Nephron (organoid): ENCODE data around the gene IQCH.
A peak's percentile ranks its signal among the peaks of the same experiment; 100 is the strongest.

Source experiments
- H3K27ac Mint-ChIP-seq, 3 experiments: 2 replicates each; pipeline ENCODE4 v1.8.0; 2020; ENCODE audit warnings: mixed read lengths in 3 of 3, mild to moderate bottlenecking in 2 of 3, moderate library complexity in 1 of 3
- H3K27me3 Mint-ChIP-seq: 2 replicates; pipeline ENCODE4 v1.8.0; 2021; ENCODE audit warnings: low read depth, mild to moderate bottlenecking, moderate library complexity, mixed read lengths
- H3K36me3 Mint-ChIP-seq: 2 replicates; pipeline ENCODE4 v1.8.0; 2020; ENCODE audit warnings: low read depth, mixed read lengths
- H3K4me1 Mint-ChIP-seq: 2 replicates; pipeline ENCODE4 v1.8.0; 2020; ENCODE audit warnings: mixed read lengths
- H3K4me3 Mint-ChIP-seq, 3 experiments: 2 replicates each; pipeline ENCODE4 v1.8.0; 2020; ENCODE audit warnings: mild to moderate bottlenecking in 3 of 3, mixed read lengths in 3 of 3, moderate library complexity in 2 of 3
- H3K9me3 Mint-ChIP-seq: 2 replicates; pipeline ENCODE4 v1.8.0; 2020; ENCODE audit warnings: mixed read lengths
- CTCF ChIP-seq, 3 experiments: fragments of 200-600 bp; sonication (generic); IDR thresholded peaks; one replicate each; pipeline ENCODE4 v1.5.0; 2021; ENCODE audit warnings: antibody characterized with exemption in 3 of 3; ENCODE audit not compliant: unreplicated experiment in 3 of 3

The IQCH gene

GRCh38 chr15:67340630-67341029 is 86.0 kb downstream of the IQCH start:
- H3K36me3 Mint-ChIP-seq: peaks cover 17% of the 10 kb centered on the region
- no peak overlapping the region for H3K4me3 Mint-ChIP-seq
- peaks cover 5% of the 10 kb centered on the region for H3K27me3 Mint-ChIP-seq
- H3K9me3 Mint-ChIP-seq: peaks cover 8% of the 10 kb centered on the region
- H3K4me1 Mint-ChIP-seq: no peaks in the 10 kb centered on the region
- no peak for TF ChIP-seq CTCF (IDR thresholded peaks at IDR 0.05; ENCODE audit: unreplicated experiment in 3 of 3)
- H3K27ac Mint-ChIP-seq: no peak overlapping the region

GRCh38 chr15:67341539-67341938 is 87.0 kb downstream of the IQCH start:
- peaks cover 18% of the 10 kb centered on the region for H3K36me3 Mint-ChIP-seq
- H3K27me3 Mint-ChIP-seq: peaks cover 5% of the 10 kb centered on the region
- peaks cover 9% of the 10 kb centered on the region for H3K9me3 Mint-ChIP-seq
- H3K27ac Mint-ChIP-seq: no peak overlapping the region
- no peak overlapping the region for H3K4me3 Mint-ChIP-seq
- no peak for TF ChIP-seq CTCF (IDR thresholded peaks at IDR 0.05; ENCODE audit: unreplicated experiment in 3 of 3)
- no peaks in the 10 kb centered on the region for H3K4me1 Mint-ChIP-seq

GRCh38 chr15:67343206-67343605 is 88.6 kb downstream of the IQCH start:
- no peak overlapping the region for H3K4me3 Mint-ChIP-seq
- no peak for TF ChIP-seq CTCF (IDR thresholded peaks at IDR 0.05; ENCODE audit: unreplicated experiment in 3 of 3)
- H3K4me1 Mint-ChIP-seq: no peaks in the 10 kb centered on the region
- peaks cover 5% of the 10 kb centered on the region for H3K27me3 Mint-ChIP-seq
- H3K9me3 Mint-ChIP-seq: peaks cover 24% of the 10 kb centered on the region
- peaks cover 33% of the 10 kb centered on the region for H3K36me3 Mint-ChIP-seq
- no peak overlapping the region for H3K27ac Mint-ChIP-seq

GRCh38 chr15:67349634-67350033 is 95.0 kb downstream of the IQCH start:
- H3K36me3 Mint-ChIP-seq: peaks cover 50% of the 10 kb centered on the region

DNA sequence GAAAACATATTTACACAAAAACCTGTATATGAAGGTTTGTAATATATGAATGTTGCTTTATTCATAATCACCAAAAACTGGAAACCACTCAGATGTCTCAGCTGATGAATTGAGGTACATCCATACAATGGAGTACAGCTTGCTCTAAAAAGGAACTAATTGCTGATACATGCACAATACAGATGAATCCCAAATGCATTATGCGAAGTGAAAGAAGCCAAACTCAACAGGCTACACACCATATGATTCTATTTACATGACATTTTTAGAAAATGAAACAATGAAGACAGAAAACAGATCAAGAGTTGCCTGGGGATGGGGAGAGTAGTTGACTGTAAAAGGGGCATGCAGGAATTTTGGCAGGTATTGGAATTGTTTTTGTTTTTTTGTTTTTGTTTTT is 95.5 kb downstream of the IQCH start:
- H3K4me3 Mint-ChIP-seq: no peak overlapping the region
- no peak overlapping the region for H3K27ac Mint-ChIP-seq
- H3K27me3 Mint-ChIP-seq: no peaks in the 10 kb centered on the region
- H3K4me1 Mint-ChIP-seq: no peaks in the 10 kb centered on the region
- TF ChIP-seq CTCF (IDR thresholded peaks at IDR 0.05; ENCODE audit: unreplicated experiment in 3 of 3): no peak
- peaks cover 47% of the 10 kb centered on the region for H3K9me3 Mint-ChIP-seq
- H3K36me3 Mint-ChIP-seq: peaks cover 48% of the 10 kb centered on the region

More at GRCh38 chr15:67349634-67350033, 95.0 kb downstream of the IQCH start:
- Mint-ChIP-seq H3K27me3 (no peaks in the 10 kb centered on the region), H3K27ac (no peak overlapping the region), H3K4me3 (no peak overlapping the region), H3K9me3 (peaks cover 48% of the 10 kb centered on the region), H3K4me1 (no peaks in the 10 kb centered on the region)
- TF ChIP-seq CTCF (IDR thresholded peaks at IDR 0.05; ENCODE audit: unreplicated experiment in 3 of 3): no peak

- no peak overlapping the region for H3K4me3 Mint-ChIP-seq
- no peak for TF ChIP-seq CTCF (IDR thresholded peaks at IDR 0.05; ENCODE audit: unreplicated experiment in 3 of 3)
- H3K4me1 Mint-ChIP-seq: peaks cover 21% of the 10 kb centered on the region
- peak overlapping the region in 2 of 3 experiments; percentile 12 to 64 for H3K27ac Mint-ChIP-seq
- peaks cover 5% of the 10 kb centered on the region for H3K9me3 Mint-ChIP-seq
- no peaks in the 10 kb centered on the region for H3K27me3 Mint-ChIP-seq
- H3K36me3 Mint-ChIP-seq: peaks cover 6% of the 10 kb centered on the region
Observed at GRCh38 chr15:67358391-67358790, 103.8 kb downstream of the IQCH start.
